ENCODE results near the gene TBC1D10A. TPM values are rescaled to one million over a fixed set of nuclear protein-coding genes. Genes with fewer than 3 reads are reported as not detected.

Gene TBC1D10A
- total and polyA plus RNA-seq, 2 experiments from 2014 or later = 3.3 to 8.8 TPM

GRCh38 chr22:30262112-30262511, 64.6 kb downstream of the TBC1D10A start:
- Histone ChIP-seq H3K27ac (ENCODE audit: low read depth) (no peak overlapping the region), H2AFZ (no peak overlapping the region), H3F3A (replicated peaks; ENCODE audit: low read depth) (no peaks in the 10 kb centered on the region), H3K27me3 (ENCODE audit: insufficient read depth) (no peaks in the 10 kb centered on the region; the same call in 1 of the 2 replicates), H3K9me2 (ENCODE audit: insufficient read depth) (no peaks in the 10 kb centered on the region), H4K20me1 (replicated peaks; ENCODE audit: insufficient read depth) (no peaks in the 10 kb centered on the region), H3K4me2 (no peak overlapping the region), H3K36me3 (ENCODE audit: insufficient read depth) (no peaks in the 10 kb centered on the region), H3K4me3 (no peak overlapping the region), H3K79me2 (replicated peaks; ENCODE audit: insufficient read depth) (no peaks in the 10 kb centered on the region), H3K4me1 (ENCODE audit: insufficient read depth) (peaks cover 7% of the 10 kb centered on the region)
- Mint-ChIP-seq H3K4me3 (no peak overlapping the region), H3K36me3 (ENCODE audit: low read depth) (no peaks in the 10 kb centered on the region; the same call in 2 of the 3 replicates), H3K27ac (no peak overlapping the region), H3K9me3 (no peaks in the 10 kb centered on the region; the same call in 2 of the 3 replicates), H3K4me1 (peaks cover 17% of the 10 kb centered on the region), H3K27me3 (ENCODE audit: insufficient read depth, low read depth, poor library complexity) (peaks cover 20% of the 10 kb centered on the region)
- ATAC-seq (no peak), DNase-seq (ENCODE audit: low spot score) (no peak)
- TF ChIP-seq STAT1 (IDR thresholded peaks at IDR 0.05; ENCODE audit: unreplicated experiment) (no peak), EZH2phosphoT487 (IDR thresholded peaks at IDR 0.05; ENCODE audit: unreplicated experiment) (no peak), NANOG (IDR thresholded peaks at IDR 0.05; ENCODE audit: borderline replicate concordance) (no peak), POLR2AphosphoS5 (IDR thresholded peaks at IDR 0.05; ENCODE audit: low read depth) (no peak), JUNB (IDR thresholded peaks at IDR 0.05; ENCODE audit: unreplicated experiment) (no peak), ZNF331 (CRISPR knock-in tag; IDR thresholded peaks at IDR 0.05; ENCODE audit: low read depth) (no peak), CREB1 (CRISPR knock-in tag; IDR thresholded peaks at IDR 0.05; ENCODE audit: low read depth) (no peak), EZH2 (IDR thresholded peaks at IDR 0.05; ENCODE audit: low read depth, unreplicated experiment) (no peak)
- TF ChIP-seq, protein P1, sequence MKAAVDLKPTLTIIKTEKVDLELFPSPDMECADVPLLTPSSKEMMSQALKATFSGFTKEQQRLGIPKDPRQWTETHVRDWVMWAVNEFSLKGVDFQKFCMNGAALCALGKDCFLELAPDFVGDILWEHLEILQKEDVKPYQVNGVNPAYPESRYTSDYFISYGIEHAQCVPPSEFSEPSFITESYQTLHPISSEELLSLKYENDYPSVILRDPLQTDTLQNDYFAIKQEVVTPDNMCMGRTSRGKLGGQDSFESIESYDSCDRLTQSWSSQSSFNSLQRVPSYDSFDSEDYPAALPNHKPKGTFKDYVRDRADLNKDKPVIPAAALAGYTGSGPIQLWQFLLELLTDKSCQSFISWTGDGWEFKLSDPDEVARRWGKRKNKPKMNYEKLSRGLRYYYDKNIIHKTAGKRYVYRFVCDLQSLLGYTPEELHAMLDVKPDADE (IDR thresholded peaks at IDR 0.05) = no peak
- TF ChIP-seq, protein P2, sequence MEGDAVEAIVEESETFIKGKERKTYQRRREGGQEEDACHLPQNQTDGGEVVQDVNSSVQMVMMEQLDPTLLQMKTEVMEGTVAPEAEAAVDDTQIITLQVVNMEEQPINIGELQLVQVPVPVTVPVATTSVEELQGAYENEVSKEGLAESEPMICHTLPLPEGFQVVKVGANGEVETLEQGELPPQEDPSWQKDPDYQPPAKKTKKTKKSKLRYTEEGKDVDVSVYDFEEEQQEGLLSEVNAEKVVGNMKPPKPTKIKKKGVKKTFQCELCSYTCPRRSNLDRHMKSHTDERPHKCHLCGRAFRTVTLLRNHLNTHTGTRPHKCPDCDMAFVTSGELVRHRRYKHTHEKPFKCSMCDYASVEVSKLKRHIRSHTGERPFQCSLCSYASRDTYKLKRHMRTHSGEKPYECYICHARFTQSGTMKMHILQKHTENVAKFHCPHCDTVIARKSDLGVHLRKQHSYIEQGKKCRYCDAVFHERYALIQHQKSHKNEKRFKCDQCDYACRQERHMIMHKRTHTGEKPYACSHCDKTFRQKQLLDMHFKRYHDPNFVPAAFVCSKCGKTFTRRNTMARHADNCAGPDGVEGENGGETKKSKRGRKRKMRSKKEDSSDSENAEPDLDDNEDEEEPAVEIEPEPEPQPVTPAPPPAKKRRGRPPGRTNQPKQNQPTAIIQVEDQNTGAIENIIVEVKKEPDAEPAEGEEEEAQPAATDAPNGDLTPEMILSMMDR (conservative IDR thresholded peaks at IDR 0.05; ENCODE audit: low read depth in 2 of 2) = no peak
- TF ChIP-seq, protein P3, sequence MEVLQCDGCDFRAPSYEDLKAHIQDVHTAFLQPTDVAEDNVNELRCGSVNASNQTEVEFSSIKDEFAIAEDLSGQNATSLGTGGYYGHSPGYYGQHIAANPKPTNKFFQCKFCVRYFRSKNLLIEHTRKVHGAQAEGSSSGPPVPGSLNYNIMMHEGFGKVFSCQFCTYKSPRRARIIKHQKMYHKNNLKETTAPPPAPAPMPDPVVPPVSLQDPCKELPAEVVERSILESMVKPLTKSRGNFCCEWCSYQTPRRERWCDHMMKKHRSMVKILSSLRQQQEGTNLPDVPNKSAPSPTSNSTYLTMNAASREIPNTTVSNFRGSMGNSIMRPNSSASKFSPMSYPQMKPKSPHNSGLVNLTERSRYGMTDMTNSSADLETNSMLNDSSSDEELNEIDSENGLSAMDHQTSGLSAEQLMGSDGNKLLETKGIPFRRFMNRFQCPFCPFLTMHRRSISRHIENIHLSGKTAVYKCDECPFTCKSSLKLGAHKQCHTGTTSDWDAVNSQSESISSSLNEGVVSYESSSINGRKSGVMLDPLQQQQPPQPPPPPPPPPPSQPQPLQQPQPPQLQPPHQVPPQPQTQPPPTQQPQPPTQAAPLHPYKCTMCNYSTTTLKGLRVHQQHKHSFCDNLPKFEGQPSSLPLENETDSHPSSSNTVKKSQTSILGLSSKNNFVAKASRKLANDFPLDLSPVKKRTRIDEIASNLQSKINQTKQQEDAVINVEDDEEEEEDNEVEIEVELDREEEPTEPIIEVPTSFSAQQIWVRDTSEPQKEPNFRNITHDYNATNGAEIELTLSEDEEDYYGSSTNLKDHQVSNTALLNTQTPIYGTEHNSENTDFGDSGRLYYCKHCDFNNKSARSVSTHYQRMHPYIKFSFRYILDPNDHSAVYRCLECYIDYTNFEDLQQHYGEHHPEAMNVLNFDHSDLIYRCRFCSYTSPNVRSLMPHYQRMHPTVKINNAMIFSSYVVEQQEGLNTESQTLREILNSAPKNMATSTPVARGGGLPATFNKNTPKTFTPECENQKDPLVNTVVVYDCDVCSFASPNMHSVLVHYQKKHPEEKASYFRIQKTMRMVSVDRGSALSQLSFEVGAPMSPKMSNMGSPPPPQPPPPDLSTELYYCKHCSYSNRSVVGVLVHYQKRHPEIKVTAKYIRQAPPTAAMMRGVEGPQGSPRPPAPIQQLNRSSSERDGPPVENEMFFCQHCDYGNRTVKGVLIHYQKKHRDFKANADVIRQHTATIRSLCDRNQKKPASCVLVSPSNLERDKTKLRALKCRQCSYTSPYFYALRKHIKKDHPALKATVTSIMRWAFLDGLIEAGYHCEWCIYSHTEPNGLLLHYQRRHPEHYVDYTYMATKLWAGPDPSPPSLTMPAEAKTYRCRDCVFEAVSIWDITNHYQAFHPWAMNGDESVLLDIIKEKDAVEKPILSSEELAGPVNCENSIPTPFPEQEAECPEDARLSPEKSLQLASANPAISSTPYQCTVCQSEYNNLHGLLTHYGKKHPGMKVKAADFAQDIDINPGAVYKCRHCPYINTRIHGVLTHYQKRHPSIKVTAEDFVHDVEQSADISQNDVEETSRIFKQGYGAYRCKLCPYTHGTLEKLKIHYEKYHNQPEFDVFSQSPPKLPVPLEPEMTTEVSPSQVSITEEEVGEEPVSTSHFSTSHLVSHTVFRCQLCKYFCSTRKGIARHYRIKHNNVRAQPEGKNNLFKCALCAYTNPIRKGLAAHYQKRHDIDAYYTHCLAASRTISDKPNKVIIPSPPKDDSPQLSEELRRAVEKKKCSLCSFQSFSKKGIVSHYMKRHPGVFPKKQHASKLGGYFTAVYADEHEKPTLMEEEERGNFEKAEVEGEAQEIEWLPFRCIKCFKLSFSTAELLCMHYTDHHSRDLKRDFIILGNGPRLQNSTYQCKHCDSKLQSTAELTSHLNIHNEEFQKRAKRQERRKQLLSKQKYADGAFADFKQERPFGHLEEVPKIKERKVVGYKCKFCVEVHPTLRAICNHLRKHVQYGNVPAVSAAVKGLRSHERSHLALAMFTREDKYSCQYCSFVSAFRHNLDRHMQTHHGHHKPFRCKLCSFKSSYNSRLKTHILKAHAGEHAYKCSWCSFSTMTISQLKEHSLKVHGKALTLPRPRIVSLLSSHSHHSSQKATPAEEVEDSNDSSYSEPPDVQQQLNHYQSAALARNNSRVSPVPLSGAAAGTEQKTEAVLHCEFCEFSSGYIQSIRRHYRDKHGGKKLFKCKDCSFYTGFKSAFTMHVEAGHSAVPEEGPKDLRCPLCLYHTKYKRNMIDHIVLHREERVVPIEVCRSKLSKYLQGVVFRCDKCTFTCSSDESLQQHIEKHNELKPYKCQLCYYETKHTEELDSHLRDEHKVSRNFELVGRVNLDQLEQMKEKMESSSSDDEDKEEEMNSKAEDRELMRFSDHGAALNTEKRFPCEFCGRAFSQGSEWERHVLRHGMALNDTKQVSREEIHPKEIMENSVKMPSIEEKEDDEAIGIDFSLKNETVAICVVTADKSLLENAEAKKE (CRISPR knock-in tag; IDR thresholded peaks at IDR 0.05) = no peak
- TF ChIP-seq, protein P4, sequence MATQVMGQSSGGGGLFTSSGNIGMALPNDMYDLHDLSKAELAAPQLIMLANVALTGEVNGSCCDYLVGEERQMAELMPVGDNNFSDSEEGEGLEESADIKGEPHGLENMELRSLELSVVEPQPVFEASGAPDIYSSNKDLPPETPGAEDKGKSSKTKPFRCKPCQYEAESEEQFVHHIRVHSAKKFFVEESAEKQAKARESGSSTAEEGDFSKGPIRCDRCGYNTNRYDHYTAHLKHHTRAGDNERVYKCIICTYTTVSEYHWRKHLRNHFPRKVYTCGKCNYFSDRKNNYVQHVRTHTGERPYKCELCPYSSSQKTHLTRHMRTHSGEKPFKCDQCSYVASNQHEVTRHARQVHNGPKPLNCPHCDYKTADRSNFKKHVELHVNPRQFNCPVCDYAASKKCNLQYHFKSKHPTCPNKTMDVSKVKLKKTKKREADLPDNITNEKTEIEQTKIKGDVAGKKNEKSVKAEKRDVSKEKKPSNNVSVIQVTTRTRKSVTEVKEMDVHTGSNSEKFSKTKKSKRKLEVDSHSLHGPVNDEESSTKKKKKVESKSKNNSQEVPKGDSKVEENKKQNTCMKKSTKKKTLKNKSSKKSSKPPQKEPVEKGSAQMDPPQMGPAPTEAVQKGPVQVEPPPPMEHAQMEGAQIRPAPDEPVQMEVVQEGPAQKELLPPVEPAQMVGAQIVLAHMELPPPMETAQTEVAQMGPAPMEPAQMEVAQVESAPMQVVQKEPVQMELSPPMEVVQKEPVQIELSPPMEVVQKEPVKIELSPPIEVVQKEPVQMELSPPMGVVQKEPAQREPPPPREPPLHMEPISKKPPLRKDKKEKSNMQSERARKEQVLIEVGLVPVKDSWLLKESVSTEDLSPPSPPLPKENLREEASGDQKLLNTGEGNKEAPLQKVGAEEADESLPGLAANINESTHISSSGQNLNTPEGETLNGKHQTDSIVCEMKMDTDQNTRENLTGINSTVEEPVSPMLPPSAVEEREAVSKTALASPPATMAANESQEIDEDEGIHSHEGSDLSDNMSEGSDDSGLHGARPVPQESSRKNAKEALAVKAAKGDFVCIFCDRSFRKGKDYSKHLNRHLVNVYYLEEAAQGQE (IDR thresholded peaks at IDR 0.05; ENCODE audit: unreplicated experiment) = no peak
